Body of pancreas (tissue), 4 donors: ENCODE results near the gene ZNF74. TPM values are rescaled to one million over a fixed set of nuclear protein-coding genes. Genes with fewer than 3 reads are reported as not detected.

Source experiments
- ATAC-seq: fragments of 150-250 bp; one replicate; pipeline ENCODE4 v1.9.1; 2016
- DNase-seq, 4 donors: peaks; one replicate each; pipeline ENCODE4 v3.0.0-alpha.2; 2019
- H3K27ac ChIP-seq, 4 donors: fragments of 200-600 bp; sonication (generic); 1 replicate in 3 of 4; 2 replicates in 1 of 4; pipeline versions ENCODE4 v1.5.1 to v1.6.1; 2016 to 2019; ENCODE audit warnings: mild to moderate bottlenecking in 1 of 4, mixed read lengths in 1 of 4, moderate library complexity in 1 of 4
- H3K27me3 ChIP-seq, 2 donors: fragments of 200-600 bp; sonication (generic); one replicate each; pipeline ENCODE4 v1.6.0; 2016; ENCODE audit warnings: mild to moderate bottlenecking in 1 of 2
- H3K36me3 ChIP-seq, 2 donors: fragments of 200-600 bp; sonication (generic); replicated peaks in 1 of 2; 2 replicates each; pipeline ENCODE4 v1.5.1; 2016; ENCODE audit warnings: low read depth in 2 of 2; ENCODE audit not compliant: insufficient read depth in 1 of 2
- H3K4me1 ChIP-seq: fragments of 200-600 bp; sonication (generic); one replicate; pipeline ENCODE4 v1.6.0; 2016
- H3K4me3 ChIP-seq, 2 donors: fragments of 200-600 bp; sonication (generic); 1 replicate in 1 of 2; 2 replicates in 1 of 2; pipeline ENCODE4 v1.5.1; 2016 to 2019
- H3K9me3 ChIP-seq, 3 donors: fragments of 200-600 bp; sonication (generic); 1 replicate in 2 of 3; 2 replicates in 1 of 3; pipeline ENCODE4 v1.5.1; 2016
- POLR2A ChIP-seq, 3 donors: fragments of 450-650 bp; IDR thresholded peaks; one replicate each; pipeline ENCODE4 v1.6.1; 2016; ENCODE audit warnings: antibody characterized with exemption in 3 of 3, mild to moderate bottlenecking in 2 of 3
- WGBS, 2 donors: methylation state at CpG; one replicate each; pipeline ENCODE4 v1.1.5; 2017; 5-methylcytosine and 5-hydroxymethylcytosine counted together
- intact Hi-C: fragments of 100-400 bp; cut with DNase I; formaldehyde crosslinking; loops from one replicate; pipeline ENCODE4 v1.15.1; 2023
- total RNA-seq, 2 donors: library from RNA; depleted of rRNA; stranded (reverse); fragments of >200 nt; gene quantifications; one replicate each; pipeline ENCODE4 v1.1.0, GENCODE V29; 2016
- TF ChIP-seq, protein P1 (sequence below), 7 experiments: fragments of 450-650 bp in 4 of 7; fragments of 200-600 bp in 3 of 7; sonication (generic) in 3 of 7; IDR thresholded peaks; one replicate each; pipeline ENCODE4 v1.5.1; 2016 to 2019; ENCODE audit warnings: antibody characterized with exemption in 7 of 7

ZNF74 gene
- total RNA-seq, 2 donors from 2014 or later = 7.3 to 10.4 TPM

DNA sequence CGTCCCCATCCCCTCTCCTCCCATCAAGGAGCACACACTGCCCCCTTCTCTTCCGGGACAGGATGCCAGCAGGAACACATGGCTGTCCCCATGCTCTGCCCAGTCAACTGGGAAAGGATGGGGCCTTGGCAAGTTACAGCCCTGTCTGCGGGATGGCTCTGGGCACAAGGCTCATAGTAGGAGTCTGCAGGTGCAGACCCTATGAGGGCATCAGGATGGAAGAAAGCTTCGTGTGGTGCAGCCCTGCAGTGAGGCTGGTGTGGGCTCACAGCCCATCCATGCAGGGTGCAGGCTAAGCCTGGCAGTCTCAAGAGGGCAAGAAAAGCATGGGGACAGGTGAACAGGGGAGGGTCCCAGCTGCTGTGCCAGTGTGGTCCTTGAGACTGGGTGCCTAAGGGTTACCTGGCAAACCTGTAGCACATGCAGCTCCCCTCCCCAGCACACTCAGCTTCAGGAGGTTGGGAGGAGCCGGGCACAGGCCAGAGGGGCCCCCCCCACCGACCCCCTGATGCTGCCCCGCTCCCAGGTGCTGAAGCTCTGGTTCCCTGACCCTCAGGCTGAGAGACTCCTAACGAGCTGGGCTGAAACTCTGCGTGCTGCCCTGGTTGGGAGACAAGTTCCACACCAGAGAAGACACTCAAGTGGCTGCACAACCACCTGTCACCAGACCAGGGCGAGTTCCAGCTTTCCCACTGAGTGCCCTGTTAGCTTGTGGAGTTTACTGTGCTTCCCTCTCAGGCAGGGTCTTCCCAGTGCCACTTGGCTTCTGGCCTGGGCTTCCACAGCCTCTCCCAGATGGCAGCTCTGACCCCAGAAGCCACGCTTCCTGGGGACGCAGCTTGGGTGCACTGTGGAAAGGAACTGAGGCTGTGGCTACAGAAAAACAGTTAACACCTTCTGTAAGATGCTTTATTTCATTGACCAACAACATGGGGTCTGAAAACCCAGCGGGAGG lies 47.0 kb downstream of the ZNF74 start:
- TF ChIP-seq POLR2A (IDR thresholded peaks at IDR 0.05) = no peak
- TF ChIP-seq, protein P1, sequence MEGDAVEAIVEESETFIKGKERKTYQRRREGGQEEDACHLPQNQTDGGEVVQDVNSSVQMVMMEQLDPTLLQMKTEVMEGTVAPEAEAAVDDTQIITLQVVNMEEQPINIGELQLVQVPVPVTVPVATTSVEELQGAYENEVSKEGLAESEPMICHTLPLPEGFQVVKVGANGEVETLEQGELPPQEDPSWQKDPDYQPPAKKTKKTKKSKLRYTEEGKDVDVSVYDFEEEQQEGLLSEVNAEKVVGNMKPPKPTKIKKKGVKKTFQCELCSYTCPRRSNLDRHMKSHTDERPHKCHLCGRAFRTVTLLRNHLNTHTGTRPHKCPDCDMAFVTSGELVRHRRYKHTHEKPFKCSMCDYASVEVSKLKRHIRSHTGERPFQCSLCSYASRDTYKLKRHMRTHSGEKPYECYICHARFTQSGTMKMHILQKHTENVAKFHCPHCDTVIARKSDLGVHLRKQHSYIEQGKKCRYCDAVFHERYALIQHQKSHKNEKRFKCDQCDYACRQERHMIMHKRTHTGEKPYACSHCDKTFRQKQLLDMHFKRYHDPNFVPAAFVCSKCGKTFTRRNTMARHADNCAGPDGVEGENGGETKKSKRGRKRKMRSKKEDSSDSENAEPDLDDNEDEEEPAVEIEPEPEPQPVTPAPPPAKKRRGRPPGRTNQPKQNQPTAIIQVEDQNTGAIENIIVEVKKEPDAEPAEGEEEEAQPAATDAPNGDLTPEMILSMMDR (IDR thresholded peaks at IDR 0.05) = no peak
- Histone ChIP-seq H3K36me3 (peaks cover 0 to 6% of the 10 kb centered on the region in 2 donors), H3K9me3 (no peaks in the 10 kb centered on the region), H3K4me3 (no peak overlapping the region), H3K4me1 (peaks cover 23% of the 10 kb centered on the region), H3K27ac (no peak overlapping the region), H3K27me3 (peaks cover 0 to 15% of the 10 kb centered on the region in 2 donors)
- intact Hi-C loops = no loop called here
- ATAC-seq (no peak), DNase-seq (peak in 1 of 4 donors; percentile 1)
- 63 to 76% methylated on average over 6 to 13 of the region's 13 CpGs for WGBS, 2 donors

DNA sequence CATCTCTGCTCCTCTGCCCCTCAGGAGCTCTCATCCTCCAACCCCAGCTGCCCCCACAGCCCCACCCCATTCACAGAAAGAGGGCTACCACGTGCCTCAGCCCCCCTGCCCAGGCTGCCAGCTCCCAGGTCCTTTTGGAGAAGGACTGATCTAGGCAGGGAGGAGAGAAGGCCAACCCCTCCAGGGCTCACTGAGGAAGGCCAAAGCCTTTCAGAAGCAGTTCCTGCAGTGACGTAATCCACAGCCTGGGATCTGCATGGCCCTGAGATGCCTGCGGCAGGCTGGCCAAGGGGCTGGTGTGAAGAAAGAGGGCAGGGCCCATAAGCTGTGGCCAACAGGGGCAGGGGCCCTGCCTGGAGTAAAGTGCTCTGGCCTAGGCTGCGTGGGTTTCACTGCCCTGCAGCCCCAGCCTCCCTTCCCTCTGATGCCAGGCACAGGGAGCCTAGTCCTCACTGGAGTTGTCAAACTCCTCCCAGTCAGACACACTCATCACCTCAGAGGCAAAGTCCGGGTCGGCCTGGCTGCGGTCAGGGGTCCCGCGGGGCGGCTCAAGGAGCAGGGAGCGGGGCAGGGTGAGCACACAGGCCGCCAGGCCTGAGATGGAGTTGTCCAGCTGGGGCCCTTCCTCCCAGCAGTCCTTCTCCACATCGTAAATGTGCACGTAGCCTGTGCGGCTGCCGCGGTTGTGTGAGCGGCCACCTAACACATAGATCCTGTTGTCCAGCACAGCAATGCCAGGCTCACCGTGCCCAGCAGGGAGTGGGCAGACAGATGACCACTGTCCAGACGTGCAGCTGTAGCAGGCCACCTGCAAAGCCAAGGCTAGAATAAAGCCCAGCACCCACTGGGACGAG lies 47.9 kb downstream of the ZNF74 start:
- Histone ChIP-seq H3K36me3 (peaks cover 0 to 13% of the 10 kb centered on the region in 2 donors), H3K27me3 (peaks cover 0 to 6% of the 10 kb centered on the region in 2 donors), H3K27ac (no peak overlapping the region), H3K4me1 (peaks cover 13% of the 10 kb centered on the region), H3K4me3 (no peak overlapping the region), H3K9me3 (no peaks in the 10 kb centered on the region)
- intact Hi-C loops = no loop called here
- ATAC-seq (no peak), DNase-seq (peak in 1 of 4 donors; percentile 5)
- WGBS, 2 donors = 83 to 89% methylated on average over 11 to 21 of the region's 21 CpGs
- no peak for TF ChIP-seq POLR2A (IDR thresholded peaks at IDR 0.05)
- TF ChIP-seq, protein P1 (IDR thresholded peaks at IDR 0.05) = no peak

DNA sequence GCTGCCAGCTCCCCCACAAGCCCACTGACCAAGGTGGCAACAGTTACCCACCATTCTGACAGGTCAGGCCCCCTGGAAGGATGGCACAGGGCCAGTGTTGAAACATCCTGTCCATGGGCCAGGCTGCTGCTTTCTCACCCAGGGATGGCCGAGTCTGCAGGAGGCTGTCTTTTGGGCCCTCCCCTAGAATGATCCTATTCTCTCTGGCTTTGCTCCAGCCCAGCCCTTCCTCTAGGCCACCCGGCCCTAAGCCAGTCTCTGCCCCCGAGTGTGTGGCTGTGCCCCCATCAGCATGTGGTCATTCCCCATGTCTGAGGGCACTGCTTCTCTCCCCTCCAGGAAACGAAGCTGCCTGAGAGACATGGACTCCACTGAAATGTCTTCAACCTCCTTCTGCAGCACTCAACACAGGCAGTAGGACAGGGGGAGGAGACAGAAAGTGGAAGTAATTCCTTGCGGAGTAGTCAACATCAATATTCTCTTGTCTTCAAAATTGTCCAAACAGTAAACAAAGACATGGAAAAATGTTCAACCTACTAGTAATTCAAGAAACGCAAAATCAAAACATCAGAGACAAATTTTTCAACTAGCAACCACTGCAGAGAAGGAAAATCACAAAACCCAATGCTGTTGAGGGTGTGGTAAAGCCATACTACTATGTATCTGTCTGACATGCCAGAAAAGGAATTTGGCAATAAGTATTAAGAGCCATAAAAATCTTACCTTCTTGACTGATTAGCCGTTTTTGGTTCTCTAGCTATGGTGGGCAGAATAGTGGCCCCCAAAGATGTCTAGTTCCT lies 48.7 kb downstream of the ZNF74 start:
- peaks cover 7% of the 10 kb centered on the region for H3K4me1 ChIP-seq
- TF ChIP-seq, protein P1 (IDR thresholded peaks at IDR 0.05) = no peak
- no peak for DNase-seq
- WGBS, 2 donors = 79 to 86% methylated on average over 6 to 7 of the region's 7 CpGs
- intact Hi-C loops = no loop called here
- H3K9me3 ChIP-seq = no peaks in the 10 kb centered on the region
- no peak overlapping the region for H3K4me3 ChIP-seq
- no peak for ATAC-seq
- H3K36me3 ChIP-seq = peaks cover 0 to 13% of the 10 kb centered on the region in 2 donors
- no peaks in the 10 kb centered on the region for H3K27me3 ChIP-seq
- H3K27ac ChIP-seq = no peak overlapping the region

DNA sequence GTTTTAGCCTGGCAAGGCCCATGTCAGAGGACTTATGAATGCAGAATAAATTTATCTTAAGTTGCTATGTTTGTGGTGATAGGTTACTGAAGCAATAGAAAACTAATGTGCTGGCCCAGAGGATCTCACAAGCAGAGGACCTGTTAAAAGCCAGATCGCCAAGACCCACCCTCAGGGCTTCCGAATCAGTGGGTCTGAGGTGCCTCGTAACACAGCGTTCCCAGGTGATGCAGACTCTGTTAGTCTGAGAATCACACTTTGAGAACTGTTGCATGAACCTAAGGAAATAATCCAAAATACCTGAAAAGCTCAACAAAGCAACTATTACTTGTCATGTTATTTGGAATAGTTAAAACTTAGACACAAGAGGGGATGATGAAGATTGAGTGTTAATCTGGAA lies 50.4 kb downstream of the ZNF74 start:
- Histone ChIP-seq H3K36me3 (peaks cover 0 to 13% of the 10 kb centered on the region in 2 donors), H3K27ac (no peak overlapping the region), H3K27me3 (no peaks in the 10 kb centered on the region), H3K9me3 (no peaks in the 10 kb centered on the region), H3K4me3 (no peak overlapping the region), H3K4me1 (no peaks in the 10 kb centered on the region)
- intact Hi-C loops = no loop called here
- DNase-seq (no peak), ATAC-seq (no peak)
- TF ChIP-seq, protein P1 (IDR thresholded peaks at IDR 0.05) = no peak
- 93 to 95% methylated on average over 4 of the region's 4 CpGs for WGBS, 2 donors
